Measurements from ENCODE around the gene MAPRE2. TPM values are rescaled to one million over a fixed set of nuclear protein-coding genes. Genes with fewer than 3 reads are reported as not detected.

MAPRE2 gene
- total and polyA plus RNA-seq, 2 of the 13 experiments (the other 11 are each of a cell fraction or from before 2014, with no cell fraction given) = 34.5 to 67.9 TPM

GRCh38 chr18:35171315-35171987 lies 130.2 kb downstream of the MAPRE2 start:
- H3K27me3 ChIP-seq (ENCODE audit: control insufficient read depth in 1 of 2, insufficient read depth in 2 of 2, low read length in 2 of 2) = no peaks in the 10 kb centered on the region
- CTCF ChIA-PET (ENCODE audit: low intra/inter-chr PET ratio, low total read pairs) = no interaction called here
- in situ Hi-C loops (cut with HindIII; ENCODE audit: extremely low pct_ligation_motif_present, low pct_unique_long_range_greater_than_20kb) (no loop called here), intact Hi-C loops (cut with micrococcal nuclease; ENCODE audit: unreplicated experiment) (loop anchor here (2.0 kb wide), 1 partner anchor 21 kb away; no protein-coding TSS in a partner anchor)
- DNase-seq (ENCODE audit: low spot score) = peak; percentile 86
- peak overlapping the region; percentile 81 for H3K27ac ChIP-seq (ENCODE audit: extremely low read length, insufficient read depth, low read length)
- peak; percentile 92 for FAIRE-seq
- no peaks in the 10 kb centered on the region for H3K9me3 ChIP-seq (ENCODE audit: low read length)
- no TSS peak for BruUV-seq (replicated peaks)
- ATAC-seq = peak; percentile 95
- H3K79me2 ChIP-seq (ENCODE audit: insufficient read depth, low read length) = no peaks in the 10 kb centered on the region
- H3K4me3 ChIP-seq (replicated peaks in 1 of 3; ENCODE audit: insufficient read depth in 1 of 3, low read depth in 2 of 3, low read length in 3 of 3) = peak overlapping the region; percentile 22 to 55 (median 31); a peak in 5 of 6 replicates
- no peaks in the 10 kb centered on the region for H3K36me3 ChIP-seq (replicated peaks in 1 of 2; ENCODE audit: control insufficient read depth in 1 of 2, insufficient read depth in 2 of 2, low read length in 2 of 2)
- peaks cover 73% of the 10 kb centered on the region for H3K4me1 ChIP-seq (ENCODE audit: insufficient read depth, low read length)
- H4K20me1 ChIP-seq (ENCODE audit: insufficient read depth, low read length) = no peaks in the 10 kb centered on the region
- H3K9ac ChIP-seq (ENCODE audit: insufficient read depth, low read depth, low read length) = peak overlapping the region; percentile 67
- peak overlapping the region; percentile 70 for H3K4me2 ChIP-seq (ENCODE audit: low read depth, low read length)
- H2AFZ ChIP-seq (ENCODE audit: low read length) = peak overlapping the region; percentile 25
- POLR2A ChIA-PET = interaction anchor here (1.1 to 1.6 kb wide), 3 partner anchors 8 to 242 kb away, joined by 3 to 4 read pairs (median 4); partner anchors contain the start of gene ZNF397
- WGBS (ENCODE audit: low lambda C conversion rate) = under 1% methylated on average over 5 of the region's 5 CpGs
- TF ChIP-seq BCL6 (CRISPR knock-in tag; IDR thresholded peaks at IDR 0.05) (peak; percentile 91), ZFP37 (CRISPR knock-in tag; IDR thresholded peaks at IDR 0.05; ENCODE audit: borderline replicate concordance) (no peak), ZNF234 (CRISPR knock-in tag; conservative IDR thresholded peaks at IDR 0.05) (no peak), ZBTB20 (CRISPR knock-in tag; IDR thresholded peaks at IDR 0.05; ENCODE audit: borderline replicate concordance, low read depth) (no peak), TRIM24 (CRISPR knock-in tag; IDR thresholded peaks at IDR 0.05) (no peak), TEF (CRISPR knock-in tag; IDR thresholded peaks at IDR 0.05) (no peak), ZNF792 (CRISPR knock-in tag; IDR thresholded peaks at IDR 0.05) (no peak), ATF7 (IDR thresholded peaks at IDR 0.05) (no peak), ATF7 (CRISPR knock-in tag; IDR thresholded peaks at IDR 0.05) (no peak), ZNF513 (CRISPR knock-in tag; conservative IDR thresholded peaks at IDR 0.05) (no peak), ZKSCAN5 (CRISPR knock-in tag; IDR thresholded peaks at IDR 0.05) (no peak), NPAS2 (CRISPR knock-in tag; IDR thresholded peaks at IDR 0.05; ENCODE audit: borderline replicate concordance) (no peak), ZNF362 (CRISPR knock-in tag; IDR thresholded peaks at IDR 0.05; ENCODE audit: borderline replicate concordance) (no peak), ZNF441 (CRISPR knock-in tag; IDR thresholded peaks at IDR 0.05; ENCODE audit: borderline replicate concordance) (no peak), HMGXB4 (CRISPR knock-in tag; IDR thresholded peaks at IDR 0.05; ENCODE audit: borderline replicate concordance in 1 of 2, low read depth in 1 of 2) (no peak), RAD21 (CRISPR knock-in tag; IDR thresholded peaks at IDR 0.05) (no peak), ZNF589 (CRISPR knock-in tag; conservative IDR thresholded peaks at IDR 0.05) (no peak), RBFOX2 (IDR thresholded peaks at IDR 0.05; ENCODE audit: low read depth, low read length) (no peak), ELF3 (CRISPR knock-in tag; IDR thresholded peaks at IDR 0.05) (peak; percentile 89), AGO2 (optimal IDR thresholded peaks at IDR 0.05; ENCODE audit: low read depth, low read length) (no peak), U2AF1 (optimal IDR thresholded peaks at IDR 0.05; ENCODE audit: low read depth, low read length) (no peak)

Measured in HepG2 (cell line).